Islet precursor cell (in vitro differentiated cells): ENCODE measurements around the gene L1CAM.

ENCODE experiments used
- DNase-seq: peaks from one replicate; pipeline ENCODE4 v3.0.0-alpha.2; 2018

Gene L1CAM

GRCh38 chrX:153885968-153886903 is at the start of gene L1CAM:
Gene L1CAM (minus strand): TSS chrX:153886173. CDS start chrX:153875836, 10,337 bp downstream.
- DNase-seq, result peak; percentile 74

- peak; percentile 66 for DNase-seq
These were observed 49.4 kb upstream of the L1CAM start for GRCh38 chrX:153935326-153935851.

- DNase-seq, result peak; percentile 83
These were observed 48.9 kb upstream of the L1CAM start, which contains the start of gene NAA10 for GRCh38 chrX:153934762-153935325. Gene NAA10 (minus strand): TSS chrX:153935037. CDS start chrX:153934904, 133 bp downstream.

- DNase-seq, result no peak
These were observed 48.3 kb upstream of the L1CAM start for GRCh38 chrX:153934148-153934761.

- no peak for DNase-seq
These were observed 47.8 kb upstream of the L1CAM start for GRCh38 chrX:153933748-153934147.

GRCh38 chrX:153932220-153932915 is 46.4 kb upstream of the L1CAM start:
- no peak for DNase-seq

GRCh38 chrX:153931748-153932147 is 45.8 kb upstream of the L1CAM start:
- no peak for DNase-seq

- DNase-seq, result no peak
These were observed 45.2 kb upstream of the L1CAM start for GRCh38 chrX:153931151-153931550.

- DNase-seq, result no peak
These were observed 44.3 kb upstream of the L1CAM start for GRCh38 chrX:153930011-153930910.

GRCh38 chrX:153929576-153929975 is 43.6 kb upstream of the L1CAM start:
- no peak for DNase-seq

- no peak for DNase-seq
These were observed 42.9 kb upstream of the L1CAM start for GRCh38 chrX:153928846-153929245.

- DNase-seq, result peak; percentile 98
These were observed 42.2 kb upstream of the L1CAM start for GRCh38 chrX:153927922-153928760.

- DNase-seq, result no peak
These were observed 41.6 kb upstream of the L1CAM start for GRCh38 chrX:153927672-153927921.

GRCh38 chrX:153926858-153927671 is 41.1 kb upstream of the L1CAM start:
- peak; percentile 65 for DNase-seq

GRCh38 chrX:153926552-153926857 is 40.5 kb upstream of the L1CAM start:
- no peak for DNase-seq

GRCh38 chrX:153925739-153926551 is 40.0 kb upstream of the L1CAM start, which contains the start of gene ARHGAP4:
Gene ARHGAP4 (minus strand): TSS chrX:153926264. CDS start chrX:153926202, 62 bp downstream.
- DNase-seq, result no peak

- DNase-seq, result no peak
These were observed 39.4 kb upstream of the L1CAM start for GRCh38 chrX:153925387-153925738.

- peak; percentile 72 for DNase-seq
These were observed 38.3 kb upstream of the L1CAM start for GRCh38 chrX:153924149-153924861.
